Lung (tissue), 12 donors: Measurements from ENCODE around the gene JDP2. TPM values are rescaled to one million over a fixed set of nuclear protein-coding genes. Genes with fewer than 3 reads are reported as not detected.
A peak's percentile ranks its signal among the peaks of the same experiment; 100 is the strongest.

ENCODE experiments used
- ATAC-seq: fragments of 200-7000 bp; cut with Tn5 transposase; one replicate; pipeline ENCODE4 v1.9.1; 2020; ENCODE audit warnings: moderate number of reproducible peaks; ENCODE audit not compliant: insufficient read depth, low FRiP score
- DNase-seq, 3 donors: peaks; one replicate each; pipeline ENCODE4 v3.0.0-alpha.2; 2013 to 2017
- H3K27ac ChIP-seq, 2 donors: one replicate each; pipeline ENCODE4 v1.5.1; 2013; ENCODE audit warnings: mild to moderate bottlenecking in 2 of 2, moderate library complexity in 2 of 2, control low read depth in 1 of 2, inconsistent platforms in 1 of 2, low read depth in 1 of 2, low read length in 1 of 2
- H3K27me3 ChIP-seq, 3 donors: one replicate each; pipeline ENCODE4 v1.5.1; 2013; ENCODE audit warnings: low read length in 2 of 3; ENCODE audit not compliant: control insufficient read depth in 3 of 3, insufficient read depth in 3 of 3
- H3K36me3 ChIP-seq, 4 donors: one replicate each; pipeline ENCODE4 v1.5.1; 2013; ENCODE audit warnings: low read length in 4 of 4, mild to moderate bottlenecking in 1 of 4, moderate library complexity in 1 of 4; ENCODE audit not compliant: control insufficient read depth in 4 of 4, insufficient read depth in 4 of 4
- H3K4me1 ChIP-seq, 5 donors: one replicate each; pipeline ENCODE4 v1.5.1; 2013; ENCODE audit warnings: low read length in 5 of 5, mild to moderate bottlenecking in 2 of 5, moderate library complexity in 1 of 5; ENCODE audit not compliant: control insufficient read depth in 5 of 5, insufficient read depth in 5 of 5
- H3K4me3 ChIP-seq: one replicate; pipeline ENCODE4 v1.5.1; 2013; ENCODE audit warnings: mild to moderate bottlenecking, control low read depth, moderate library complexity
- H3K9ac ChIP-seq, 2 donors: one replicate each; pipeline ENCODE4 v1.5.1; 2013; ENCODE audit warnings: low read length in 2 of 2, control low read depth in 1 of 2; ENCODE audit not compliant: insufficient read depth in 1 of 2
- H3K9me3 ChIP-seq, 4 donors: one replicate each; pipeline ENCODE4 v1.5.1; 2013; ENCODE audit warnings: low read length in 3 of 4, mild to moderate bottlenecking in 1 of 4, moderate library complexity in 1 of 4; ENCODE audit not compliant: control insufficient read depth in 4 of 4, insufficient read depth in 3 of 4
- CTCF ChIP-seq: IDR thresholded peaks from 2 replicates; pipeline ENCODE4 v1.5.1; 2012; ENCODE audit warnings: mild to moderate bottlenecking; ENCODE audit errors: control extremely low read depth, extremely low read depth
- WGBS, 2 donors: extraction: QIAGEN DNeasy Blood & Tissue Kit; methylation state at CpG; one replicate each; pipeline ENCODE4 v1.1.7; 2013; 5-methylcytosine and 5-hydroxymethylcytosine counted together
- polyA plus RNA-seq, 2 donors: library from polyadenylated mRNA; stranded (reverse); fragments of 200-250 nt; gene quantifications; one replicate each; pipeline ENCODE4 v1.2.1, GENCODE V29; 2013
- total RNA-seq, 2 donors: library from RNA; depleted of rRNA in 1 of 2; stranded (reverse); fragments of >200 nt in 1 of 2; gene quantifications; one replicate each; pipeline ENCODE4 v1.2.1, GENCODE V29; 2014 to 2021
- donor health status: control.
- donor health status: control.
- donor health status: Bipolar disorder and iron deficiency.
- donor health status: healthy.
- donor health status: DM: yes; HTN: yes; CAD: no.

The JDP2 gene
- total and polyA plus RNA-seq, 4 donors: 34.8 to 88.9 (median 57.7) TPM

DNA sequence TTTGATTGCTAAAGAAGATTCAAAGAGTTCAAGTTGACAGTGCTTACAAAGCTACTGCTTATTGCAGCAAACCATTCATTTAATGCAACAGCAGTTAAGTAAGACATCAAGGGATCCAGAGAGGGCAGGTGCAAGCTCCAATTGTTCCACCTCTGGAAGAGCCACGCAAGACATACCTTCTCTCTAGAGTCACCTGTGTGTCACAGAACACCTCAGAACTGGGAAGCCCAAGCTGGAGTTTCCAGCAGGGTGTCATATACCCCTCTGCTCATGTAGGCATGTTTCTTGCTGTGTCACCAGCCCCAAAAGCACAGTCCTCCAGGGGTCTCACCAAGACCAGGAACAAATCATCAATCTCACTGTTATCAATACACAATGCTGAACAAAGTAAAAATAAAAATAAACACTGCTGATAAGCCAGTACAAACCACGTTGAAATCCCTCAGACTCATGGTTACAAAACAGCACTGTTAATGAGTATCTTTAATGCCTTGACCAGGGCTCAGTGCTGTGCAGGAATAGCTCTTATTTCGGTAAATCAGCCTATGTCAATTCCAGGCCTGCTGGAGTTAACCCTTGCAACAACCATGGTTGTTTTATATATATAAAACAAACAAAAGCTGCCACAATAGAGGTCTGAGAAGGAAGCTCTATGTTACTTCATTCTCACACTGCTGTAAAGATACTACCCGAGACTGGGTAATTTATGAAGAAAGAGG lies 57.0 kb downstream of the JDP2 start:
- no peaks in the 10 kb centered on the region for H3K36me3 ChIP-seq
- no peak overlapping the region for H3K27ac ChIP-seq
- ATAC-seq (no peak), DNase-seq (peak in 1 of 3 donors; percentile 14)
- H3K27me3 ChIP-seq: no peaks in the 10 kb centered on the region
- no peaks in the 10 kb centered on the region for H3K9me3 ChIP-seq
- no peak overlapping the region for H3K4me3 ChIP-seq
- no peak for TF ChIP-seq CTCF
- H3K9ac ChIP-seq: no peak overlapping the region
- 53 to 59% methylated on average over 4 of the region's 4 CpGs for WGBS, 2 donors
- H3K4me1 ChIP-seq: peaks cover 0 to 9% (median 0%) of the 10 kb centered on the region in 5 donors

GRCh38 chr14:75486318-75486717 lies 58.5 kb downstream of the JDP2 start:
- Histone ChIP-seq H3K9me3 (no peaks in the 10 kb centered on the region), H3K4me1 (no peaks in the 10 kb centered on the region), H3K27me3 (no peaks in the 10 kb centered on the region), H3K9ac (no peak overlapping the region), H3K4me3 (no peak overlapping the region), H3K36me3 (no peaks in the 10 kb centered on the region), H3K27ac (no peak overlapping the region)
- no peak for ATAC-seq
- no peak for TF ChIP-seq CTCF
- WGBS, 2 donors: 75 to 80% methylated on average over 1 of the region's 1 CpG
- no peak for DNase-seq

GRCh38 chr14:75487155-75487671 lies 59.4 kb downstream of the JDP2 start:
- no peak for ATAC-seq
- H3K9me3 ChIP-seq: no peaks in the 10 kb centered on the region

More at GRCh38 chr14:75487155-75487671, 59.4 kb downstream of the JDP2 start:
- WGBS, 2 donors: 72 to 75% methylated on average over 7 of the region's 7 CpGs
- no peak for TF ChIP-seq CTCF
- no peak for DNase-seq
- Histone ChIP-seq H3K4me3 (no peak overlapping the region), H3K36me3 (no peaks in the 10 kb centered on the region), H3K9ac (no peak overlapping the region), H3K27ac (no peak overlapping the region), H3K27me3 (no peaks in the 10 kb centered on the region), H3K4me1 (no peaks in the 10 kb centered on the region)
